ENCODE data around the gene ADCY4. TPM values are rescaled to one million over a fixed set of nuclear protein-coding genes. Genes with fewer than 3 reads are reported as not detected.

Gene ADCY4
- total and polyA plus RNA-seq, 2 donors (not counting 3 experiments of a cell fraction or from before 2014, with no cell fraction given), result 81.6 to 84.0 TPM

- H3K4me3 ChIP-seq (replicated peaks in 1 of 3; ENCODE audit: insufficient read depth in 1 of 3, low read depth in 1 of 3, low read length in 3 of 3), result no peak overlapping the region
- H3K9me1 ChIP-seq (replicated peaks; ENCODE audit: control insufficient read depth, extremely low read depth, insufficient read depth, low read length), result no peaks in the 10 kb centered on the region
- H3K27me3 ChIP-seq (ENCODE audit: control insufficient read depth in 2 of 2, insufficient read depth in 2 of 2, low read length in 2 of 2), result no peaks in the 10 kb centered on the region
- H3K79me2 ChIP-seq (ENCODE audit: control insufficient read depth, insufficient read depth, low read length), result no peaks in the 10 kb centered on the region
- FAIRE-seq (no peak), DNase-seq (ENCODE audit: low read depth, low spot score) (no peak)
- H3K9ac ChIP-seq (replicated peaks; ENCODE audit: extremely low read depth, insufficient read depth, low read length), result no peak overlapping the region
- ChIA-PET POLR2A (no interaction called here), CTCF (interaction anchor here (0.7 to 20.1 kb wide), 5 partner anchors 9 to 111 kb away, joined by 3 to 811 read pairs (median 5); partner anchors contain the start of genes CBLN3, CIDEB and KHNYN)
- TF ChIP-seq FOS (IDR thresholded peaks at IDR 0.05; ENCODE audit: borderline replicate concordance, insufficient read depth, low read length), result no peak
- no peak overlapping the region for H3K27ac ChIP-seq (ENCODE audit: insufficient read depth, low read depth, low read length)
- dilution Hi-C loops (cut with MboI; ENCODE audit: extremely low pct_ligation_motif_present, low sequenced_read_pairs) (no loop called here), intact Hi-C loops (cut with micrococcal nuclease) (no loop called here)
- peaks cover 0 to 17% of the 10 kb centered on the region in 2 experiments for H3K36me3 ChIP-seq (ENCODE audit: control insufficient read depth in 2 of 2, extremely low read depth in 1 of 2, insufficient read depth in 2 of 2, low read length in 2 of 2)
- H3K9me3 ChIP-seq (replicated peaks; ENCODE audit: control insufficient read depth, insufficient read depth, low read length), result no peaks in the 10 kb centered on the region
- no TSS peak for BruUV-seq (replicated peaks)
- H3K4me2 ChIP-seq (ENCODE audit: insufficient read depth, low read length), result no peak overlapping the region
- no peak overlapping the region for H2AFZ ChIP-seq (ENCODE audit: low read depth, low read length)
- peaks cover 5% of the 10 kb centered on the region for H3K4me1 ChIP-seq (ENCODE audit: control insufficient read depth, extremely low read depth, insufficient read depth, low read length)
- H4K20me1 ChIP-seq (replicated peaks; ENCODE audit: control insufficient read depth, extremely low read depth, insufficient read depth, low read length), result no peaks in the 10 kb centered on the region
Observed at GRCh38 chr14:24322672-24323071, 12.2 kb downstream of the ADCY4 start.

DNA sequence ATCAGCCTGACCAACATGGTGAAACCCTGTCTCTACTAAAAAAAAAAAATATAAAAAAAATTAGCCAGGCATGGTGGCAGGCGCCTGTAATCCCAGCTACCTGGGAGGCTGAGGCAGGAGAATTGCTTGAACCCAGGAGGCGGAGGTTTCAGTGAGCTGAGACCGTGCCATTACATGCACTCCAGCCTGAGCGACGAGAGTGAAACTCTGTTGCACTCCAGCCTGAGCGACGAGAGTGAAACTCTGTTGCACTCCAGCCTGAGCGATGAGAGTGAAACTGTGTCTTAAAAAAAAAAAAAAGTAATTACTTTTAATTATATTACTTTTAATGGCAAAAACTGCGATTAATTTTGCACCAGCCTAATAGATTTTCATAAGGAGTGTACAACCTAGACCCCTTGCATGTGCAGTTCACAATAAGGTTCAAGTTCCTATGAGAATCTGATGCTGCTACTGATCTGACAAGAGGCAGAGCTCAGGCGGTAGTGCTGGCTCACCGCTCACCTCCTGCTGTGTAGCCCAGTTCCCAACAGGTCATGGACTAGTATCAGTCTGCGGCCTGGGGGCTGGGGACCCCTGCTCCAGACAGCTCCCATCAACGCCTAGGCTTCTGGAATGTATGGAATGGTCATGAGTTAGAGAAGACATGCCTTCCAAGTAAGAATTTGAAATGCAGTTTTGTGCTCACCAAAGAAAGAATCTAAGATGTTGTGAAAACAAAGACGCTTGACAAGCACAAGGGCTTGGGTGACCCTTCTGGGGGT is 13.5 kb downstream of the ADCY4 start:
- Histone ChIP-seq H3K4me3 (replicated peaks in 1 of 3; ENCODE audit: insufficient read depth in 1 of 3, low read depth in 1 of 3, low read length in 3 of 3) (no peak overlapping the region), H3K27ac (ENCODE audit: insufficient read depth, low read depth, low read length) (no peak overlapping the region), H3K4me1 (ENCODE audit: control insufficient read depth, extremely low read depth, insufficient read depth, low read length) (peaks cover 13% of the 10 kb centered on the region), H3K9me3 (replicated peaks; ENCODE audit: control insufficient read depth, insufficient read depth, low read length) (no peaks in the 10 kb centered on the region), H3K27me3 (ENCODE audit: control insufficient read depth in 2 of 2, insufficient read depth in 2 of 2, low read length in 2 of 2) (no peaks in the 10 kb centered on the region), H3K9me1 (replicated peaks; ENCODE audit: control insufficient read depth, extremely low read depth, insufficient read depth, low read length) (no peaks in the 10 kb centered on the region), H3K4me2 (ENCODE audit: insufficient read depth, low read length) (no peak overlapping the region), H3K9ac (replicated peaks; ENCODE audit: extremely low read depth, insufficient read depth, low read length) (no peak overlapping the region), H3K79me2 (ENCODE audit: control insufficient read depth, insufficient read depth, low read length) (no peaks in the 10 kb centered on the region), H4K20me1 (replicated peaks; ENCODE audit: control insufficient read depth, extremely low read depth, insufficient read depth, low read length) (no peaks in the 10 kb centered on the region), H3K36me3 (ENCODE audit: control insufficient read depth in 2 of 2, extremely low read depth in 1 of 2, insufficient read depth in 2 of 2, low read length in 2 of 2) (peaks cover 0 to 17% of the 10 kb centered on the region in 2 experiments), H2AFZ (ENCODE audit: low read depth, low read length) (no peak overlapping the region)
- ChIA-PET CTCF (interaction anchor here (1.0 to 20.1 kb wide), 5 partner anchors 11 to 113 kb away, joined by 3 to 811 read pairs (median 5); partner anchors contain the start of genes CBLN3 and KHNYN), POLR2A (no interaction called here)
- BruUV-seq (replicated peaks), result no TSS peak
- FAIRE-seq (no peak), DNase-seq (ENCODE audit: low read depth, low spot score) (no peak)
- intact Hi-C loops (cut with micrococcal nuclease), result no loop called here
- dilution Hi-C loops (cut with MboI; ENCODE audit: extremely low pct_ligation_motif_present, low sequenced_read_pairs), result no loop called here
- no peak for TF ChIP-seq MYC (IDR thresholded peaks at IDR 0.05; ENCODE audit: low read depth, low read length)
- no peak for TF ChIP-seq POLR2A (IDR thresholded peaks at IDR 0.05; ENCODE audit: low read depth, low read length)
- no peak for TF ChIP-seq MAX (IDR thresholded peaks at IDR 0.05; ENCODE audit: insufficient read depth, insufficient read length)
- TF ChIP-seq, protein P1, sequence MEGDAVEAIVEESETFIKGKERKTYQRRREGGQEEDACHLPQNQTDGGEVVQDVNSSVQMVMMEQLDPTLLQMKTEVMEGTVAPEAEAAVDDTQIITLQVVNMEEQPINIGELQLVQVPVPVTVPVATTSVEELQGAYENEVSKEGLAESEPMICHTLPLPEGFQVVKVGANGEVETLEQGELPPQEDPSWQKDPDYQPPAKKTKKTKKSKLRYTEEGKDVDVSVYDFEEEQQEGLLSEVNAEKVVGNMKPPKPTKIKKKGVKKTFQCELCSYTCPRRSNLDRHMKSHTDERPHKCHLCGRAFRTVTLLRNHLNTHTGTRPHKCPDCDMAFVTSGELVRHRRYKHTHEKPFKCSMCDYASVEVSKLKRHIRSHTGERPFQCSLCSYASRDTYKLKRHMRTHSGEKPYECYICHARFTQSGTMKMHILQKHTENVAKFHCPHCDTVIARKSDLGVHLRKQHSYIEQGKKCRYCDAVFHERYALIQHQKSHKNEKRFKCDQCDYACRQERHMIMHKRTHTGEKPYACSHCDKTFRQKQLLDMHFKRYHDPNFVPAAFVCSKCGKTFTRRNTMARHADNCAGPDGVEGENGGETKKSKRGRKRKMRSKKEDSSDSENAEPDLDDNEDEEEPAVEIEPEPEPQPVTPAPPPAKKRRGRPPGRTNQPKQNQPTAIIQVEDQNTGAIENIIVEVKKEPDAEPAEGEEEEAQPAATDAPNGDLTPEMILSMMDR (IDR thresholded peaks at IDR 0.05; ENCODE audit: extremely low read depth in 1 of 2, insufficient read depth in 1 of 2, low read depth in 1 of 2, low read length in 2 of 2), result no peak
- no peak for TF ChIP-seq JUN (IDR thresholded peaks at IDR 0.05; ENCODE audit: borderline replicate concordance, insufficient read depth, insufficient read length, low read depth)
- TF ChIP-seq EZH2 (IDR thresholded peaks at IDR 0.05; ENCODE audit: borderline replicate concordance, low read depth, low read length, severe bottlenecking), result no peak
- no peak for TF ChIP-seq FOS (IDR thresholded peaks at IDR 0.05; ENCODE audit: borderline replicate concordance, insufficient read depth, low read length)
- no peak for TF ChIP-seq POLR2AphosphoS5 (IDR thresholded peaks at IDR 0.05; ENCODE audit: insufficient read depth, low read depth, low read length)
- TF ChIP-seq GATA2 (IDR thresholded peaks at IDR 0.05; ENCODE audit: insufficient read depth, insufficient read length, low read depth, low read length), result no peak
